Left cardiac atrium (tissue), 2 donors: ENCODE measurements around the gene TP53. TPM values are rescaled to one million over a fixed set of nuclear protein-coding genes. Genes with fewer than 3 reads are reported as not detected.

Experiments used
- total RNA-seq, 2 donors: library from RNA; stranded (reverse); fragmentation: NEBNext Ultra II Directional; extraction: Animal tissue kit (Norgen Biotek cat#: 25700); gene quantifications; one replicate each; pipeline ENCODE4 v1.2.1, GENCODE V29; 2021
- donor health status: DM: no; HTN: yes; CAD: no; lungs with severe emphysema.
- donor health status: DM: yes; HTN: yes; CAD: no.

Gene TP53
- total RNA-seq, 2 donors from 2014 or later, result 18.5 to 23.7 TPM

Other genes with a start within 250 kb of the TP53 start
- gene FGF11, start 248.0 kb downstream of the TP53 start, total RNA-seq, result 10 to 100 TPM; 20.5 to 24.6 TPM
- gene CHRNB1, start 242.4 kb downstream of the TP53 start, total RNA-seq, result 10 to 100 TPM; 12.4 to 13.8 TPM
- gene ZBTB4, start 207.9 kb downstream of the TP53 start, total RNA-seq, result 10 to 100 TPM; 62.1 to 62.2 TPM
- not detected for gene SLC35G6, start 206.0 kb downstream of the TP53 start, total RNA-seq
- 10 to 100 TPM; 42.8 to 56.9 TPM for gene POLR2A, start 203.1 kb downstream of the TP53 start, total RNA-seq
- gene TNFSF12, start 138.4 kb downstream of the TP53 start, total RNA-seq, result 10 to 100 TPM; 31.0 to 47.6 TPM
- gene TNFSF13, start 128.7 kb downstream of the TP53 start, total RNA-seq, result 10 to 100 TPM; 15.0 to 25.5 TPM
- gene SENP3, start 125.6 kb downstream of the TP53 start, total RNA-seq, result 10 to 100 TPM; 27.2 to 30.5 TPM
- gene CD68, start 107.9 kb downstream of the TP53 start, total RNA-seq, result 10 to 100 TPM; 55.5 to 87.3 TPM
- 10 to 100 TPM; 30.5 to 35.0 TPM for gene MPDU1, start 103.6 kb downstream of the TP53 start, total RNA-seq
- 1 to 10 TPM; 3.0 to 4.7 TPM for gene SOX15, start 97.4 kb downstream of the TP53 start, total RNA-seq
- gene FXR2, start 72.6 kb downstream of the TP53 start, total RNA-seq, result 10 to 100 TPM; 68.3 to 68.7 TPM
- gene SAT2, start 59.7 kb downstream of the TP53 start, total RNA-seq, result 10 to 100 TPM; 84.1 to 86.4 TPM
- gene SHBG, start 57.4 kb downstream of the TP53 start, total RNA-seq, result under 1 TPM; 0.55 to 0.85 TPM
- gene ATP1B2, start 36.6 kb downstream of the TP53 start, total RNA-seq, result 1 to 10 TPM; 1.8 to 3.7 TPM
- 1 to 10 TPM; 3.7 to 6.0 TPM for gene WRAP53, start 987 bp upstream of the TP53 start, total RNA-seq
- 1 to 10 TPM; 1.1 to 1.4 TPM for gene EFNB3, start 17.7 kb upstream of the TP53 start, total RNA-seq
- under 1 TPM; 0.05 to 0.24 TPM for gene DNAH2, start 30.3 kb upstream of the TP53 start, total RNA-seq
- gene KDM6B, start 146.7 kb upstream of the TP53 start, total RNA-seq, result 10 to 100 TPM; 24.2 to 31.7 TPM
- 10 to 100 TPM; 32.5 to 33.6 TPM for gene TMEM88, start 167.6 kb upstream of the TP53 start, total RNA-seq
- 10 to 100 TPM; 66.9 to 83.1 TPM for gene NAA38, start 170.1 kb upstream of the TP53 start, total RNA-seq
- gene CYB5D1, start 170.5 kb upstream of the TP53 start, total RNA-seq, result 10 to 100 TPM; 15.6 to 17.1 TPM
- gene CHD3, start 201.3 kb upstream of the TP53 start, total RNA-seq, result 10 to 100 TPM; 24.9 to 32.9 TPM
- gene RNF227, start 228.8 kb upstream of the TP53 start, total RNA-seq, result 1 to 10 TPM; 1.1 to 1.3 TPM
- under 1 TPM; 0.71 to 0.97 TPM for gene KCNAB3, start 242.4 kb upstream of the TP53 start, total RNA-seq
- 100 to 1,000 TPM in 1 of 2 donors, 10 to 100 TPM in 1; 79.6 to 107 TPM for gene TRAPPC1, start 244.5 kb upstream of the TP53 start, total RNA-seq
- gene CNTROB, start 244.7 kb upstream of the TP53 start, total RNA-seq, result 10 to 100 TPM; 13.6 to 14.8 TPM